Dermis microvascular lymphatic vessel endothelial cell (primary cell): ENCODE measurements around the gene WNT6. TPM values are rescaled to one million over a fixed set of nuclear protein-coding genes. Genes with fewer than 3 reads are reported as not detected.

Experiments used
- DNase-seq, 2 donors: peaks; one replicate each; pipeline versions ENCODE4 v3.0.0 to v3.0.0-alpha.2; 2010; ENCODE audit warnings: low read depth in 2 of 2
- total RNA-seq: library from RNA; depleted of rRNA; stranded (reverse); fragments of >200 nt; gene quantifications from 2 replicates; pipeline ENCODE4 v1.2.1, GENCODE V29; 2014

WNT6 gene
- total RNA-seq, 1 donor from 2014 or later, result not detected

GRCh38 chr2:218877891-218878290 lies 18.3 kb downstream of the WNT6 start:
- no peak for DNase-seq

- no peak for DNase-seq
Observed at GRCh38 chr2:218878486-218878885, 18.9 kb downstream of the WNT6 start.

GRCh38 chr2:218878926-218879761 lies 19.5 kb downstream of the WNT6 start:
- DNase-seq, result no peak

GRCh38 chr2:218879776-218880101 lies 20.1 kb downstream of the WNT6 start:
- DNase-seq, result no peak

GRCh38 chr2:218880102-218880858 lies 20.7 kb downstream of the WNT6 start, which contains the start of gene WNT10A:
Gene WNT10A, plus strand, starts transcription at chr2:218880852. Its CDS starts 144 bp downstream, at chr2:218880996.
- DNase-seq, result no peak

- no peak for DNase-seq
Observed at GRCh38 chr2:218880859-218881594, 21.4 kb downstream of the WNT6 start.

- DNase-seq, result no peak
Observed at GRCh38 chr2:218881744-218882460, 22.3 kb downstream of the WNT6 start.

- no peak for DNase-seq
Observed at GRCh38 chr2:218882461-218882816, 22.8 kb downstream of the WNT6 start.

GRCh38 chr2:218882866-218883366 lies 23.3 kb downstream of the WNT6 start:
- no peak for DNase-seq

GRCh38 chr2:218883491-218884490 lies 24.2 kb downstream of the WNT6 start:
- no peak for DNase-seq

GRCh38 chr2:218884519-218884918 lies 24.9 kb downstream of the WNT6 start:
- no peak for DNase-seq

GRCh38 chr2:218885981-218886947 lies 26.7 kb downstream of the WNT6 start:
- no peak for DNase-seq

- DNase-seq, result no peak
Observed at GRCh38 chr2:218887079-218887478, 27.5 kb downstream of the WNT6 start.

GRCh38 chr2:218888341-218888740 lies 28.7 kb downstream of the WNT6 start:
- DNase-seq, result no peak

- no peak for DNase-seq
Observed at GRCh38 chr2:218889937-218890336, 30.3 kb downstream of the WNT6 start.

- no peak for DNase-seq
Observed at GRCh38 chr2:218890369-218890768, 30.8 kb downstream of the WNT6 start.

GRCh38 chr2:218891275-218892135 lies 31.9 kb downstream of the WNT6 start:
- no peak for DNase-seq
